Measurements from ENCODE around the gene CRYBA4.

- TF ChIP-seq YY1 (IDR thresholded peaks at IDR 0.05; ENCODE audit: insufficient read depth, insufficient read length) (no peak), ZNF274 (IDR thresholded peaks at IDR 0.05; ENCODE audit: low read depth, low read length) (no peak), SUZ12 (IDR thresholded peaks at IDR 0.05; ENCODE audit: extremely low read depth, insufficient read depth, insufficient read length) (no peak)
Observed at GRCh38 chr22:26584010-26584409, 37.8 kb upstream of the CRYBA4 start.

All from NT2/D1 (cell line).